HG02642 (cell line): Measurements from ENCODE around the gene CCN2.
"Not testable (repeated sequence)": the region's sequence is repeated elsewhere in the genome, so short reads cannot be mapped to it uniquely, and the experiment has no call there.

Experiments used
- ATAC-seq: cut with Tn5 transposase; IDR thresholded peaks from one replicate; pipeline ENCODE4 v1.9.1; 2021; ENCODE audit warnings: mild to moderate bottlenecking; ENCODE audit not compliant: unreplicated experiment, poor library complexity

The CCN2 gene

GRCh38 chr6:131914967-131915751 is 36.0 kb downstream of the CCN2 start:
- peak; percentile 86 for ATAC-seq

GRCh38 chr6:131914234-131914633 is 36.9 kb downstream of the CCN2 start:
- ATAC-seq: no peak

- ATAC-seq: no peak
These were observed 39.2 kb downstream of the CCN2 start for GRCh38 chr6:131911951-131912350.

- ATAC-seq: no peak
These were observed 40.2 kb downstream of the CCN2 start for GRCh38 chr6:131910956-131911355.

GRCh38 chr6:131910219-131910589 is 41.0 kb downstream of the CCN2 start:
- no peak for ATAC-seq

GRCh38 chr6:131909408-131910218 is 41.6 kb downstream of the CCN2 start:
- ATAC-seq: peak; percentile 99

GRCh38 chr6:131908787-131909186 is 42.4 kb downstream of the CCN2 start:
- ATAC-seq: not testable (repeated sequence)

- ATAC-seq: not testable (repeated sequence)
These were observed 47.4 kb downstream of the CCN2 start for GRCh38 chr6:131903734-131904133.

GRCh38 chr6:131901326-131901873 is 49.8 kb downstream of the CCN2 start:
- not testable (repeated sequence) for ATAC-seq

GRCh38 chr6:131900231-131900630 is 50.9 kb downstream of the CCN2 start:
- ATAC-seq: no peak

GRCh38 chr6:131898718-131899117 is 52.5 kb downstream of the CCN2 start:
- ATAC-seq: no peak
